IMR-90 (cell line): ENCODE measurements around the gene CMTM5. TPM values are rescaled to one million over a fixed set of nuclear protein-coding genes. Genes with fewer than 3 reads are reported as not detected.

Experiments
- ATAC-seq: fragments of 200-7000 bp; cut with Tn5 transposase; 2 replicates; pipeline ENCODE4 v1.9.1; 2020; ENCODE audit warnings: low read depth, mild to moderate bottlenecking, moderate library complexity
- BruUV-seq: library from RNA; stranded (reverse); fragments of 400-500 nt; replicated peaks from 2 replicates; lab custom pipeline; 2021; lab: Mats Ljungman, UMichigan
- CTCF ChIA-PET: fragments of 300-600 bp; formaldehyde crosslinking; extraction: SDS; loops from one replicate; lab custom pipeline; 2021; ENCODE audit warnings: antibody characterized with exemption; lab: Yijun Ruan, JAX
- POLR2A ChIA-PET: fragments of 300-600 bp; sonication (Branson Sonifier 250); formaldehyde crosslinking; loops from one replicate; lab custom pipeline; 2022; ENCODE audit warnings: antibody characterized with exemption; ENCODE audit not compliant: unreplicated experiment; lab: Charles Lee
- DNase-seq: peaks from one replicate; pipeline ENCODE4 v3.0.0; 2013
- H2AFZ ChIP-seq: replicated peaks from 2 replicates; pipeline ENCODE3; 2013; ENCODE audit warnings: low read length, mild to moderate bottlenecking; ENCODE audit not compliant: poor library complexity
- H2AK5ac ChIP-seq: 2 replicates; pipeline ENCODE4 v1.6.1; 2013; ENCODE audit warnings: low read depth, low read length, inconsistent platforms
- H2AK9ac ChIP-seq: replicated peaks from 2 replicates; pipeline ENCODE3; 2013; ENCODE audit warnings: mild to moderate bottlenecking, low read depth, low read length, moderate library complexity; ENCODE audit not compliant: poor library complexity
- H2BK120ac ChIP-seq: 2 replicates; pipeline ENCODE4 v1.6.1; 2013; ENCODE audit warnings: low read depth, low read length, inconsistent platforms
- H2BK15ac ChIP-seq: 3 replicates; pipeline ENCODE4 v1.6.1; 2013; ENCODE audit warnings: low read depth, low read length, inconsistent platforms
- H2BK20ac ChIP-seq: 2 replicates; pipeline ENCODE4 v1.6.1; 2013; ENCODE audit warnings: low read depth, mild to moderate bottlenecking, inconsistent platforms, low read length, moderate library complexity
- H2BK5ac ChIP-seq: 2 replicates; pipeline ENCODE4 v1.6.1; 2013; ENCODE audit warnings: mild to moderate bottlenecking, low read depth, low read length, inconsistent platforms; ENCODE audit not compliant: poor library complexity, severe bottlenecking
- H3K14ac ChIP-seq: replicated peaks from 2 replicates; pipeline ENCODE4 v1.6.1; 2013; ENCODE audit warnings: low read depth, low read length, inconsistent platforms
- H3K18ac ChIP-seq: 2 replicates; pipeline ENCODE4 v1.6.1; 2013; ENCODE audit warnings: low read depth, low read length, control low read depth
- H3K23ac ChIP-seq: 2 replicates; pipeline ENCODE4 v1.6.1; 2013; ENCODE audit warnings: low read depth, low read length, inconsistent platforms
- H3K27ac ChIP-seq: 2 replicates; pipeline ENCODE4 v1.5.1; 2013; ENCODE audit warnings: mild to moderate bottlenecking, control low read depth, low read length; ENCODE audit not compliant: insufficient read depth
- H3K27me3 ChIP-seq: 2 replicates; pipeline ENCODE4 v1.6.1; 2013; ENCODE audit warnings: low read length; ENCODE audit not compliant: control insufficient read depth, insufficient read depth
- H3K36me3 ChIP-seq: 2 replicates; pipeline ENCODE4 v1.6.1; 2013; ENCODE audit warnings: low read length, mixed read lengths; ENCODE audit not compliant: control insufficient read depth, insufficient read depth
- H3K4ac ChIP-seq: 2 replicates; pipeline ENCODE4 v1.6.1; 2013; ENCODE audit warnings: low read depth, low read length, inconsistent platforms
- H3K4me1 ChIP-seq: 2 replicates; pipeline ENCODE4 v1.6.1; 2013; ENCODE audit warnings: low read length, mixed read lengths; ENCODE audit not compliant: control insufficient read depth, insufficient read depth
- H3K4me2 ChIP-seq: 2 replicates; pipeline ENCODE4 v1.6.1; 2013; ENCODE audit warnings: low read depth, mild to moderate bottlenecking, control low read depth, low read length, moderate library complexity
- H3K4me3 ChIP-seq: 2 replicates; pipeline ENCODE4 v1.5.1; 2013; ENCODE audit warnings: low read depth, mild to moderate bottlenecking, control low read depth, low read length, moderate library complexity; ENCODE audit not compliant: insufficient read depth
- H3K56ac ChIP-seq: 2 replicates; pipeline ENCODE4 v1.6.1; 2013; ENCODE audit warnings: low read length, inconsistent platforms; ENCODE audit not compliant: insufficient read depth; ENCODE audit errors: extremely low read depth
- H3K79me1 ChIP-seq, 2 experiments: 2 replicates each; pipeline ENCODE4 v1.6.1; 2013; ENCODE audit warnings: low read length in 2 of 2, inconsistent platforms in 1 of 2, low read depth in 1 of 2
- H3K9ac ChIP-seq: 2 replicates; pipeline ENCODE4 v1.6.1; 2013; ENCODE audit warnings: low read depth, low read length, control low read depth
- H3K9me1 ChIP-seq: 2 replicates; pipeline ENCODE4 v1.6.1; 2013; ENCODE audit warnings: low read length, inconsistent platforms; ENCODE audit not compliant: insufficient read depth
- H3K9me3 ChIP-seq: 2 replicates; pipeline ENCODE4 v1.6.1; 2013; ENCODE audit warnings: low read length; ENCODE audit not compliant: control insufficient read depth, insufficient read depth
- H4K20me1 ChIP-seq: 2 replicates; pipeline ENCODE4 v1.6.1; 2013; ENCODE audit warnings: low read length, inconsistent platforms; ENCODE audit not compliant: insufficient read depth
- H4K5ac ChIP-seq: 2 replicates; pipeline ENCODE4 v1.6.1; 2013; ENCODE audit warnings: mild to moderate bottlenecking, low read depth, low read length, control low read depth
- H4K8ac ChIP-seq, 2 experiments: 2 replicates each; pipeline ENCODE4 v1.6.1; 2013; ENCODE audit warnings: low read depth in 2 of 2, low read length in 2 of 2, control low read depth in 1 of 2, inconsistent platforms in 1 of 2
- H4K91ac ChIP-seq: 2 replicates; pipeline ENCODE4 v1.6.1; 2013; ENCODE audit warnings: low read depth, low read length, inconsistent platforms; ENCODE audit not compliant: insufficient read depth
- BHLHE40 ChIP-seq: fragments of 150-350 bp; IDR thresholded peaks from 2 replicates; pipeline ENCODE4 v1.6.1; 2016; ENCODE audit warnings: mild to moderate bottlenecking, low read depth, low read length
- WGBS, 2 experiments: methylation state at CpG; one replicate each; pipeline versions ENCODE4 v1.1.5 to v1.1.7; 2013; ENCODE audit warnings: missing lambda C conversion rate in 2 of 2; ENCODE audit not compliant: insufficient read length in 1 of 2; ENCODE audit errors: extremely low coverage in 2 of 2; 5-methylcytosine and 5-hydroxymethylcytosine counted together
- dilution Hi-C: fragments of 300-500 bp; cut with HindIII; formaldehyde crosslinking; loops from one replicate; pipeline ENCODE4 v1.14.3; 2018; ENCODE audit warnings: low sequenced_read_pairs; ENCODE audit not compliant: unreplicated experiment
- in situ Hi-C: fragments of 300-500 bp; cut with MboI; formaldehyde crosslinking; loops from 3 replicates; pipeline ENCODE4 v1.14.3; 2019; ENCODE audit warnings: low sequenced_read_pairs, inconsistent platforms, mixed read lengths
- intact Hi-C: fragments of 100-400 bp; cut with micrococcal nuclease; formaldehyde crosslinking; loops from 2 replicates; pipeline ENCODE4 v1.10.0; 2022
- polyA plus RNA-seq, 3 experiments: library from polyadenylated mRNA; depleted of rRNA; stranded (reverse); fragments of >200 nt; gene quantifications; 2 replicates each; pipeline ENCODE4 v1.2.3, GENCODE V29; 2012; ENCODE audit warnings: low replicate concordance in 1 of 3
- total RNA-seq: library from RNA; depleted of rRNA; stranded (reverse); fragments of >200 nt; gene quantifications from 2 replicates; pipeline ENCODE4 v1.2.3, GENCODE V29; 2012

CMTM5 gene
- total and polyA plus RNA-seq, 2 of the 4 experiments (the other 2 are of a cell fraction): 0.07 TPM; not detected in 1

DNA sequence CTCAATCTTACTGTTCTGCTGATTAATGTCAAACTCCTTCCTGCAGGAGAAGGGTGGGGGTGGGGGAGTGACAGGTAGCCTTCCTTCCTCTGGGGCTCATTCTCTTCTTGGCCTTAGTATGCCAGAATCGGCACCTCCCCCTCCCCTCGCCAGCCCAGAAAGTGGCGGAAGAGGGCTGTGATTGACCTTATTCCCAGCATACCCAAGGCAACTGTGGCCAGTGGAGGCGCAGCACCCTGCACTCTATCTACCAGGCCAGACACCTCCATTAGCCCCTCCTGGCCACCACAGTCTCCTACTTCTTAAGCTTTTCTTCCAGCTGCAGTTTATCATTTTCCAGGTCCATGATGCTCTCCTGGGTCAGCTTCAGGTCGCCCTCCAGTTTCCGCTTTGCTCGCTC, 15.8 kb downstream of the CMTM5 start:
- Histone ChIP-seq H3K4me2 (no peak overlapping the region), H3K14ac (no peak overlapping the region), H3K18ac (no peak overlapping the region), H3K79me1 (no peaks in the 10 kb centered on the region), H2BK120ac (no peak overlapping the region), H3K4me1 (no peaks in the 10 kb centered on the region), H2BK15ac (no peak overlapping the region), H4K8ac (no peak overlapping the region), H2BK5ac (no peak overlapping the region), H3K4ac (no peak overlapping the region), H3K56ac (no peak overlapping the region), H4K5ac (no peak overlapping the region), H3K4me3 (no peak overlapping the region), H2BK20ac (no peak overlapping the region), H3K9me1 (no peaks in the 10 kb centered on the region), H3K9ac (no peak overlapping the region), H3K27ac (no peak overlapping the region), H2AFZ (no peak overlapping the region), H2AK9ac (no peak overlapping the region), H2AK5ac (no peak overlapping the region), H3K9me3 (no peaks in the 10 kb centered on the region), H3K23ac (no peak overlapping the region), H4K91ac (no peak overlapping the region), H3K27me3 (peaks cover 23% of the 10 kb centered on the region), H4K20me1 (no peaks in the 10 kb centered on the region), H3K36me3 (no peaks in the 10 kb centered on the region)
- ChIA-PET CTCF (no interaction called here), POLR2A (no interaction called here)
- in situ Hi-C loops (no loop called here), dilution Hi-C loops (no loop called here), intact Hi-C loops (no loop called here)
- TF ChIP-seq BHLHE40: no peak
- no CpG with 5 or more reads among the region's 7 CpGs for WGBS, 2 experiments
- no TSS peak for BruUV-seq
- no peak for DNase-seq
- ATAC-seq: no peak
